Endothelial cell of umbilical vein (primary cell): Measurements from ENCODE around the gene CLEC16A. TPM values are rescaled to one million over a fixed set of nuclear protein-coding genes. Genes with fewer than 3 reads are reported as not detected.

ENCODE experiments used
- BruUV-seq: library from RNA; stranded (reverse); fragments of 400-500 nt; replicated peaks from 2 replicates; lab custom pipeline; 2021; lab: Mats Ljungman, UMichigan
- CTCF ChIA-PET: fragments of 300-600, 350-600 bp; sonication (Branson Sonifier 250); formaldehyde crosslinking; loops from one replicate; lab custom pipeline; 2021; ENCODE audit warnings: antibody characterized with exemption, inconsistent platforms; lab: Charles Lee
- POLR2A ChIA-PET: fragments of 300-600, 350-600 bp; sonication (Branson Sonifier 250); formaldehyde crosslinking; loops from one replicate; lab custom pipeline; 2021; ENCODE audit warnings: antibody characterized with exemption, inconsistent platforms; lab: Charles Lee
- DNase-seq: peaks from one replicate; pipeline ENCODE4 v3.0.0-alpha.2; 2011; ENCODE audit warnings: low read depth, low spot score
- FAIRE-seq: peaks from 2 replicates; lab custom pipeline; 2011; peaks lifted over from hg19 to GRCh38; lab: Jason Lieb, UNC
- H2AFZ ChIP-seq: 2 replicates; pipeline ENCODE4 v1.6.0; 2012; ENCODE audit warnings: low read depth, low read length, control low read depth, inconsistent platforms
- H3K27ac ChIP-seq: 2 replicates; pipeline ENCODE4 v1.5.1; 2011; ENCODE audit warnings: low read depth, mild to moderate bottlenecking, control low read depth, low read length, moderate library complexity; ENCODE audit not compliant: insufficient read depth
- H3K27me3 ChIP-seq, 2 experiments: 2 replicates each; pipeline versions ENCODE4 v1.6.0 to v1.6.1; 2011; ENCODE audit warnings: low read length in 2 of 2, mixed read lengths in 1 of 2; ENCODE audit not compliant: control insufficient read depth in 2 of 2, insufficient read depth in 2 of 2
- H3K36me3 ChIP-seq, 2 experiments: 2 replicates in 1 of 2; 3 replicates in 1 of 2; pipeline ENCODE4 v1.5.1; 2011; ENCODE audit warnings: low read length in 2 of 2, mild to moderate bottlenecking in 1 of 2, moderate library complexity in 1 of 2; ENCODE audit not compliant: control insufficient read depth in 2 of 2, insufficient read depth in 2 of 2; ENCODE audit errors: extremely low read depth in 1 of 2
- H3K4me1 ChIP-seq: 3 replicates; pipeline ENCODE4 v1.5.1; 2011; ENCODE audit warnings: mild to moderate bottlenecking, low read length; ENCODE audit not compliant: control insufficient read depth, insufficient read depth; ENCODE audit errors: extremely low read depth
- H3K4me2 ChIP-seq: 2 replicates; pipeline ENCODE4 v1.6.1; 2011; ENCODE audit warnings: low read length, control low read depth, mixed read lengths; ENCODE audit not compliant: insufficient read depth
- H3K4me3 ChIP-seq, 3 experiments: fragments of 200-600 bp in 1 of 3; sonication (generic), shearing (Covaris generic) in 1 of 3; replicated peaks in 1 of 3; 2 replicates each; pipeline ENCODE4 v1.5.1; 2011 to 2016; ENCODE audit warnings: control low read depth in 3 of 3, low read length in 3 of 3, mild to moderate bottlenecking in 2 of 3, inconsistent platforms in 1 of 3, low read depth in 1 of 3, moderate library complexity in 1 of 3; ENCODE audit not compliant: insufficient read depth in 1 of 3
- H3K79me2 ChIP-seq: 2 replicates; pipeline ENCODE4 v1.6.0; 2012; ENCODE audit warnings: low read length, inconsistent platforms; ENCODE audit not compliant: control insufficient read depth, insufficient read depth
- H3K9ac ChIP-seq: replicated peaks from 2 replicates; pipeline ENCODE3; 2011; ENCODE audit warnings: low read length, control low read depth; ENCODE audit not compliant: insufficient read depth; ENCODE audit errors: extremely low read depth
- H3K9me1 ChIP-seq: replicated peaks from 3 replicates; pipeline ENCODE4 v1.6.0; 2011; ENCODE audit warnings: mild to moderate bottlenecking, low read length; ENCODE audit not compliant: control insufficient read depth, insufficient read depth; ENCODE audit errors: extremely low read depth
- H3K9me3 ChIP-seq: replicated peaks from 2 replicates; pipeline ENCODE4 v1.5.1; 2012; ENCODE audit warnings: low read length, inconsistent platforms; ENCODE audit not compliant: control insufficient read depth, insufficient read depth
- H4K20me1 ChIP-seq: replicated peaks from 2 replicates; pipeline ENCODE3; 2011; ENCODE audit warnings: mild to moderate bottlenecking, low read length; ENCODE audit not compliant: control insufficient read depth, insufficient read depth; ENCODE audit errors: extremely low read depth
- EZH2 ChIP-seq: IDR thresholded peaks from 2 replicates; pipeline ENCODE4 v1.6.1; 2012; ENCODE audit warnings: borderline replicate concordance, low read depth, mild to moderate bottlenecking, moderate library complexity, low read length, inconsistent platforms; ENCODE audit not compliant: severe bottlenecking
- FOS ChIP-seq: IDR thresholded peaks from 2 replicates; pipeline ENCODE4 v1.6.1; 2011; ENCODE audit warnings: mild to moderate bottlenecking, low read length, moderate library complexity, borderline replicate concordance; ENCODE audit not compliant: insufficient read depth
- JUN ChIP-seq: IDR thresholded peaks from 2 replicates; pipeline ENCODE4 v1.6.1; 2011; ENCODE audit warnings: borderline replicate concordance, low read depth; ENCODE audit not compliant: insufficient read length, insufficient read depth
- MYC ChIP-seq: IDR thresholded peaks from one replicate; pipeline ENCODE4 v1.6.1; 2011; ENCODE audit warnings: mild to moderate bottlenecking, low read depth, low read length
- POLR2AphosphoS5 ChIP-seq: IDR thresholded peaks from 2 replicates; pipeline ENCODE4 v1.6.1; 2012; ENCODE audit warnings: low read depth, mild to moderate bottlenecking, control low read depth, low read length, moderate library complexity; ENCODE audit not compliant: insufficient read depth
- dilution Hi-C: fragments of 300-500 bp; cut with MboI; formaldehyde crosslinking; loops from one replicate; pipeline ENCODE4 v1.15.0; 2019; ENCODE audit warnings: low sequenced_read_pairs; ENCODE audit not compliant: extremely low pct_ligation_motif_present
- intact Hi-C: fragments of 100-400 bp; cut with micrococcal nuclease; formaldehyde crosslinking; loops from one replicate; pipeline ENCODE4 v1.10.0; 2022
- polyA plus RNA-seq, 4 experiments: library from polyadenylated mRNA; depleted of rRNA in 3 of 4; stranded (reverse) in 3 of 4; unstranded in 1 of 4; fragments of >200 nt; gene quantifications; 2 replicates each; pipeline versions ENCODE4 v1.2.1 to v1.2.3, GENCODE V29; 2011 to 2012; ENCODE audit warnings: missing spikeins in 1 of 4
- total RNA-seq: library from RNA; stranded (reverse); gene quantifications from 2 replicates; pipeline ENCODE4 v1.2.3, GENCODE V29; 2021
- TF ChIP-seq, protein P1 (sequence below), 2 donors: IDR thresholded peaks; 1 replicate in 1 of 2; 2 replicates in 1 of 2; pipeline ENCODE4 v1.5.1; 2011; ENCODE audit warnings: low read length in 2 of 2, mild to moderate bottlenecking in 2 of 2, moderate library complexity in 2 of 2, control low read depth in 1 of 2, inconsistent platforms in 1 of 2, low read depth in 1 of 2; ENCODE audit not compliant: insufficient read depth in 1 of 2; ENCODE audit errors: extremely low read depth in 1 of 2
- TF ChIP-seq, protein P2 (sequence below): IDR thresholded peaks from 2 replicates; pipeline ENCODE4 v1.6.1; 2011; ENCODE audit not compliant: insufficient read depth, insufficient read length

The CLEC16A gene
- total and polyA plus RNA-seq, 2 donors (not counting 3 experiments of a cell fraction or from before 2014, with no cell fraction given), result 11.4 to 23.3 TPM

DNA sequence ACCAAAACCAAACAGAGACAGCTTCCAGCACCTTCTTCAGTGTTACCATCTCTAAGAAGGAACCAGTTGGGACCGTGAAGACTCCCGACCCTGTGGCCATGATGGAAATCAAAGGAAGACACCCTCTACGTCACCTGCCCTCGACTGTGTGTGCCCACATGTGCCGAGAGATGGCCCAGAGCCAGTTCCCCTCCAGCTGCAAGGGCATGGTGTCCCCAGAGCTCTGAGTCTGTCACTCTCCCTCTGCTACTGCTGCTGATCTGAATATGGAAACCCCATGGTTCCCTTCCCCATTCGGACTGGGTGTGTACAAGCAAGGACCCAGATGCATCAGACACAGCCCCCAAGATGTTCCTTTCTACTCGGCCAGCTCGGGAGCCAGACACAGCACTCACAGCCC is 235.2 kb downstream of the CLEC16A start:
- no peak overlapping the region for H3K9ac ChIP-seq
- POLR2A ChIA-PET, result no interaction called here
- no TSS peak for BruUV-seq

More for the DNA sequence above, 235.2 kb downstream of the CLEC16A start:
- no peaks in the 10 kb centered on the region for H3K4me1 ChIP-seq
- H2AFZ ChIP-seq, result no peak overlapping the region
- CTCF ChIA-PET, result no interaction called here
- intact Hi-C loops (no loop called here), dilution Hi-C loops (no loop called here)
- H3K4me2 ChIP-seq, result no peak overlapping the region
- no peaks in the 10 kb centered on the region for H3K9me1 ChIP-seq
- TF ChIP-seq, protein P1, sequence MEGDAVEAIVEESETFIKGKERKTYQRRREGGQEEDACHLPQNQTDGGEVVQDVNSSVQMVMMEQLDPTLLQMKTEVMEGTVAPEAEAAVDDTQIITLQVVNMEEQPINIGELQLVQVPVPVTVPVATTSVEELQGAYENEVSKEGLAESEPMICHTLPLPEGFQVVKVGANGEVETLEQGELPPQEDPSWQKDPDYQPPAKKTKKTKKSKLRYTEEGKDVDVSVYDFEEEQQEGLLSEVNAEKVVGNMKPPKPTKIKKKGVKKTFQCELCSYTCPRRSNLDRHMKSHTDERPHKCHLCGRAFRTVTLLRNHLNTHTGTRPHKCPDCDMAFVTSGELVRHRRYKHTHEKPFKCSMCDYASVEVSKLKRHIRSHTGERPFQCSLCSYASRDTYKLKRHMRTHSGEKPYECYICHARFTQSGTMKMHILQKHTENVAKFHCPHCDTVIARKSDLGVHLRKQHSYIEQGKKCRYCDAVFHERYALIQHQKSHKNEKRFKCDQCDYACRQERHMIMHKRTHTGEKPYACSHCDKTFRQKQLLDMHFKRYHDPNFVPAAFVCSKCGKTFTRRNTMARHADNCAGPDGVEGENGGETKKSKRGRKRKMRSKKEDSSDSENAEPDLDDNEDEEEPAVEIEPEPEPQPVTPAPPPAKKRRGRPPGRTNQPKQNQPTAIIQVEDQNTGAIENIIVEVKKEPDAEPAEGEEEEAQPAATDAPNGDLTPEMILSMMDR (IDR thresholded peaks at IDR 0.05; ENCODE audit: extremely low read depth in 1 of 2, insufficient read depth in 1 of 2, low read depth in 1 of 2, low read length in 2 of 2), result no peak
- no peak for TF ChIP-seq JUN
- TF ChIP-seq EZH2, result no peak
- no peak for TF ChIP-seq MYC
- TF ChIP-seq, protein P2, sequence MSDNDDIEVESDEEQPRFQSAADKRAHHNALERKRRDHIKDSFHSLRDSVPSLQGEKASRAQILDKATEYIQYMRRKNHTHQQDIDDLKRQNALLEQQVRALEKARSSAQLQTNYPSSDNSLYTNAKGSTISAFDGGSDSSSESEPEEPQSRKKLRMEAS, result no peak
- no peak for TF ChIP-seq POLR2AphosphoS5
- no peak for TF ChIP-seq FOS
- H3K36me3 ChIP-seq, result peaks cover 0 to 2% of the 10 kb centered on the region in 2 experiments
- H3K4me3 ChIP-seq, result no peak overlapping the region
- no peak overlapping the region for H3K27ac ChIP-seq
- FAIRE-seq, result no peak
- no peak for DNase-seq
- H3K79me2 ChIP-seq, result no peaks in the 10 kb centered on the region
- H3K27me3 ChIP-seq, result no peaks in the 10 kb centered on the region
- H4K20me1 ChIP-seq, result no peaks in the 10 kb centered on the region
- no peaks in the 10 kb centered on the region for H3K9me3 ChIP-seq
